ENCODE measurements around the gene OR7G3.

OR7G3 gene

DNA sequence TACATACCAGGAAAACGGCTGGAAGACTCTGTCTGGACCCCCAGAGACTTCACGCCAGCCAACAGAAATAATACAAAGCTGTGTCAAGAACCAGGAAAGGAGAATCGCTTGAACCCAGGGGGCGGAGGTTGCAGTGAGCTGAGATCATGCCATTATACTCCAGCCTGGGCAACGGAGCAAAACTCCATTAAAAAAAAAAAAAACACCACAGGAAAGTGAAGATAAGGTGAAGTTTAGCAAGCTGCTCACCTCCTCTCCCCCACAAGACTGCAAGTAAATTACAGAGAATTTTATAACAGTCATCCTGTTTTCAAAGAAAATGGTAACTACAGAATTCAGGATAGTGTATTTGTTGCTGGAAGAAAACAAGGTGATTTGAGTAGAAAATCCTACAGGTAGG lies 10.2 kb downstream of the OR7G3 start:
- no peak overlapping the region for H3K4me3 ChIP-seq (ENCODE audit: low read depth in 1 of 5, low read length in 5 of 5)
- no peaks in the 10 kb centered on the region for H3K4me1 ChIP-seq (ENCODE audit: control insufficient read depth in 5 of 5, insufficient read depth in 5 of 5, low read length in 5 of 5)
- H3K9ac ChIP-seq (ENCODE audit: low read length in 5 of 5) = no peak overlapping the region
- H3K27ac ChIP-seq (ENCODE audit: low read depth, low read length) = no peak overlapping the region
- H3K9me3 ChIP-seq (ENCODE audit: control insufficient read depth in 5 of 5, low read length in 5 of 5) = no peaks in the 10 kb centered on the region
- H3K36me3 ChIP-seq (ENCODE audit: control insufficient read depth in 5 of 5, insufficient read depth in 5 of 5, low read length in 5 of 5) = no peaks in the 10 kb centered on the region
- peaks cover 0 to 4% (median 2%) of the 10 kb centered on the region in 5 donors for H3K27me3 ChIP-seq (ENCODE audit: control insufficient read depth in 5 of 5, insufficient read depth in 4 of 5, low read length in 5 of 5)

- H3K4me3 ChIP-seq (ENCODE audit: low read depth in 1 of 5, low read length in 5 of 5) = no peak within 1 kb of the TSS
- H3K27ac ChIP-seq (ENCODE audit: low read depth, low read length) = no peak within 1 kb of the TSS
- no peaks in the 10 kb centered on the region for H3K36me3 ChIP-seq (ENCODE audit: control insufficient read depth in 5 of 5, insufficient read depth in 5 of 5, low read length in 5 of 5)
- no peaks in the 10 kb centered on the region for H3K4me1 ChIP-seq (ENCODE audit: control insufficient read depth in 5 of 5, insufficient read depth in 5 of 5, low read length in 5 of 5)
- H3K9me3 ChIP-seq (ENCODE audit: control insufficient read depth in 5 of 5, low read length in 5 of 5) = no peaks in the 10 kb centered on the region
- peaks cover 0 to 4% (median 2%) of the 10 kb centered on the region in 5 donors for H3K27me3 ChIP-seq (ENCODE audit: control insufficient read depth in 5 of 5, insufficient read depth in 4 of 5, low read length in 5 of 5)
- H3K9ac ChIP-seq (ENCODE audit: low read length in 5 of 5) = no peak within 1 kb of the TSS
Observed at GRCh38 chr19:9115307-9115813, 11.4 kb downstream of the OR7G3 start, which contains the start of gene OR7G1. TSS of gene OR7G1 (minus strand) at chr19:9115763. CDS start at chr19:9115763, 0 bp downstream.

GRCh38 chr19:9109959-9110358 lies 16.8 kb downstream of the OR7G3 start:
- H3K36me3 ChIP-seq (ENCODE audit: control insufficient read depth in 5 of 5, insufficient read depth in 5 of 5, low read length in 5 of 5) = no peaks in the 10 kb centered on the region
- H3K9me3 ChIP-seq (ENCODE audit: control insufficient read depth in 5 of 5, low read length in 5 of 5) = no peaks in the 10 kb centered on the region
- H3K27ac ChIP-seq (ENCODE audit: low read depth, low read length) = no peak overlapping the region
- H3K4me3 ChIP-seq (ENCODE audit: low read depth in 1 of 5, low read length in 5 of 5) = no peak overlapping the region
- peaks cover 0 to 3% (median 0%) of the 10 kb centered on the region in 5 donors for H3K27me3 ChIP-seq (ENCODE audit: control insufficient read depth in 5 of 5, insufficient read depth in 4 of 5, low read length in 5 of 5)
- H3K4me1 ChIP-seq (ENCODE audit: control insufficient read depth in 5 of 5, insufficient read depth in 5 of 5, low read length in 5 of 5) = no peaks in the 10 kb centered on the region
- H3K9ac ChIP-seq (ENCODE audit: low read length in 5 of 5) = no peak overlapping the region

GRCh38 chr19:9107375-9107774 lies 19.4 kb downstream of the OR7G3 start, which contains the start of gene OR7G2:
TSS of gene OR7G2 (minus strand) at chr19:9107475. CDS start at chr19:9103243, 4,232 bp downstream.
- H3K9ac ChIP-seq (ENCODE audit: low read length in 5 of 5) = no peak within 1 kb of the TSS
- H3K27ac ChIP-seq (ENCODE audit: low read depth, low read length) = no peak within 1 kb of the TSS
- H3K4me1 ChIP-seq (ENCODE audit: control insufficient read depth in 5 of 5, insufficient read depth in 5 of 5, low read length in 5 of 5) = no peaks in the 10 kb centered on the region
- no peak within 1 kb of the TSS for H3K4me3 ChIP-seq (ENCODE audit: low read depth in 1 of 5, low read length in 5 of 5)
- H3K27me3 ChIP-seq (ENCODE audit: control insufficient read depth in 5 of 5, insufficient read depth in 4 of 5, low read length in 5 of 5) = peaks cover 0 to 6% (median 0%) of the 10 kb centered on the region in 5 donors
- no peaks in the 10 kb centered on the region for H3K36me3 ChIP-seq (ENCODE audit: control insufficient read depth in 5 of 5, insufficient read depth in 5 of 5, low read length in 5 of 5)
- H3K9me3 ChIP-seq (ENCODE audit: control insufficient read depth in 5 of 5, low read length in 5 of 5) = no peaks in the 10 kb centered on the region

DNA sequence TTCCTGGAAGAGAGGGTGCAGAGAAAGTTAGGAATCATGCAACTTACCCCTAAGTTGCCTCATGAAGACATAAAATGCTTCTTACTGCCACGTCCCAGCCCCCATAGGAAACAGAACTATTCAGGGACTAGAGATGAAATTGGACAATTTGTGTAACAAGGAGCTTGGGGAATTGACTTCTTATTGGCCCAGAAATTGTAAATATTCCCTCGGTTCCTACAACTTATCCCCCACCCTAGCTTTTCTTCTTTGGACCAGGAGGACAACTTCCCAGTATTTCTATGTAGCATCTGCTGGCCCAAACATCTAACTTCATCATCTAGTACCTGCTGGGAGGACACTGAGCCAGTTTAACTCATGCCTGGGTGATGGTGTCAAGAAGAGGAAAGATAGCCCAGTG lies 40.0 kb downstream of the OR7G3 start, which contains the start of gene OR1M1:
Gene OR1M1, plus strand, starts transcription at position 301 of the 400 bp plus-strand sequence. CDS start 6,184 bp downstream, outside the sequence.
- H3K36me3 ChIP-seq (ENCODE audit: control insufficient read depth in 5 of 5, insufficient read depth in 5 of 5, low read length in 5 of 5) = no peaks in the 10 kb centered on the region
- no peaks in the 10 kb centered on the region for H3K4me1 ChIP-seq (ENCODE audit: control insufficient read depth in 5 of 5, insufficient read depth in 5 of 5, low read length in 5 of 5)

DNA sequence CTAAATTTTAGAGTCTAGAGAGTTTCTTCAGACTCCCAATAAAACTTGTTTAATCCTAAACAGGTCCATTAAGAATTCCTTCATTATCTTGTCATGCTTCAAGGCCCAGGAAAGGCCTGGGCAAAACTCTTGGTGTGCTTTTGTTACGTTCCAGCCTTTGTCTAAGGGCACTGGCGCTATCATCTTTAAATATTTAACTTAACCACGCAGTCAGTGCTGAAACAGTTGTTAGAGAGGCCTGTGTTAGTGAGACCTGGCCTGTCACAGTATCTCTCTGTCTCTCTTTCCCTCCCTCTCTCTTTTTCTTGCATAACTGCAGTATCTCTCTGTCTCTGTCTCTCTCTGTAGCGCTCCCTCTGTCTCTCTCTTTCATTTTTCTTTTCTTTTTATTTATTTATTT lies 48.1 kb downstream of the OR7G3 start:
- no peaks in the 10 kb centered on the region for H3K36me3 ChIP-seq (ENCODE audit: control insufficient read depth in 5 of 5, insufficient read depth in 5 of 5, low read length in 5 of 5)
- peaks cover 0 to 4% (median 0%) of the 10 kb centered on the region in 5 donors for H3K4me1 ChIP-seq (ENCODE audit: control insufficient read depth in 5 of 5, insufficient read depth in 5 of 5, low read length in 5 of 5)
- H3K27me3 ChIP-seq (ENCODE audit: control insufficient read depth in 5 of 5, insufficient read depth in 4 of 5, low read length in 5 of 5) = no peaks in the 10 kb centered on the region
- H3K4me3 ChIP-seq (ENCODE audit: low read depth in 1 of 5, low read length in 5 of 5) = no peak overlapping the region
- H3K9ac ChIP-seq (ENCODE audit: low read length in 5 of 5) = no peak overlapping the region
- H3K27ac ChIP-seq (ENCODE audit: low read depth, low read length) = no peak overlapping the region
- H3K9me3 ChIP-seq (ENCODE audit: control insufficient read depth in 5 of 5, low read length in 5 of 5) = no peaks in the 10 kb centered on the region

More for the DNA sequence above, 40.0 kb downstream of the OR7G3 start, which contains the start of gene OR1M1:
- Histone ChIP-seq H3K9me3 (ENCODE audit: control insufficient read depth in 5 of 5, low read length in 5 of 5) (no peaks in the 10 kb centered on the region), H3K4me3 (ENCODE audit: low read depth in 1 of 5, low read length in 5 of 5) (no peak within 1 kb of the TSS), H3K9ac (ENCODE audit: low read length in 5 of 5) (no peak within 1 kb of the TSS), H3K27me3 (ENCODE audit: control insufficient read depth in 5 of 5, insufficient read depth in 4 of 5, low read length in 5 of 5) (peaks cover 0 to 8% (median 0%) of the 10 kb centered on the region in 5 donors), H3K27ac (ENCODE audit: low read depth, low read length) (no peak within 1 kb of the TSS)

- Histone ChIP-seq H3K9ac (ENCODE audit: low read length in 5 of 5) (no peak overlapping the region), H3K36me3 (ENCODE audit: control insufficient read depth in 5 of 5, insufficient read depth in 5 of 5, low read length in 5 of 5) (no peaks in the 10 kb centered on the region), H3K27ac (ENCODE audit: low read depth, low read length) (no peak overlapping the region)
Observed at GRCh38 chr19:9076901-9077300, 49.8 kb downstream of the OR7G3 start.

More at GRCh38 chr19:9076901-9077300, 49.8 kb downstream of the OR7G3 start:
- Histone ChIP-seq H3K9me3 (ENCODE audit: control insufficient read depth in 5 of 5, low read length in 5 of 5) (no peaks in the 10 kb centered on the region), H3K27me3 (ENCODE audit: control insufficient read depth in 5 of 5, insufficient read depth in 4 of 5, low read length in 5 of 5) (no peaks in the 10 kb centered on the region), H3K4me3 (ENCODE audit: low read depth in 1 of 5, low read length in 5 of 5) (no peak overlapping the region), H3K4me1 (ENCODE audit: control insufficient read depth in 5 of 5, insufficient read depth in 5 of 5, low read length in 5 of 5) (peaks cover 0 to 4% (median 0%) of the 10 kb centered on the region in 5 donors)

Data from subcutaneous abdominal adipose tissue (tissue), 5 donors.